Neural cell (in vitro differentiated cells): ENCODE measurements around the gene PTPRD. TPM values are rescaled to one million over a fixed set of nuclear protein-coding genes. Genes with fewer than 3 reads are reported as not detected.

Experiments
- H2AFZ ChIP-seq: fragments of 200-600, 300-800 bp; sonication (generic), shearing (Covaris generic); 2 replicates; pipeline ENCODE4 v1.6.0; 2014; ENCODE audit warnings: low read depth, mild to moderate bottlenecking, antibody characterized with exemption, low read length, moderate library complexity
- H3F3A ChIP-seq: fragments of 200-600 bp; shearing (Covaris generic); 2 replicates; pipeline ENCODE4 v1.6.1; 2016; ENCODE audit warnings: mild to moderate bottlenecking, moderate library complexity, mixed read lengths, antibody characterized with exemption, low read length; ENCODE audit not compliant: insufficient read depth, poor library complexity, severe bottlenecking
- H3K27ac ChIP-seq: fragments of 200-600, 300-800 bp; sonication (generic), shearing (Covaris generic); 2 replicates; pipeline ENCODE4 v1.5.1; 2014; ENCODE audit warnings: mild to moderate bottlenecking, low read length, moderate library complexity
- H3K27me3 ChIP-seq: fragments of 300-800, 200-600 bp; sonication (generic), shearing (Covaris generic); 2 replicates; pipeline ENCODE4 v1.6.0; 2014; ENCODE audit warnings: mild to moderate bottlenecking, low read depth, low read length, moderate library complexity; ENCODE audit not compliant: insufficient read depth
- H3K36me3 ChIP-seq: fragments of 300-800, 200-600 bp; sonication (generic), shearing (Covaris generic); 2 replicates; pipeline ENCODE4 v1.5.1; 2014; ENCODE audit warnings: mild to moderate bottlenecking, antibody characterized with exemption, low read length, moderate library complexity; ENCODE audit not compliant: insufficient read depth
- H3K4me2 ChIP-seq: fragments of 300-800, 200-600 bp; sonication (generic), shearing (Covaris generic); 2 replicates; pipeline ENCODE4 v1.6.0; 2014; ENCODE audit warnings: mild to moderate bottlenecking, low read length
- H3K4me3 ChIP-seq: fragments of 300-800, 200-600 bp; sonication (generic), shearing (Covaris generic); 2 replicates; pipeline ENCODE4 v1.5.1; 2014; ENCODE audit warnings: mild to moderate bottlenecking, low read length, moderate library complexity
- H3K79me2 ChIP-seq: fragments of 200-600 bp; shearing (Covaris generic); replicated peaks from 2 replicates; pipeline ENCODE4 v1.6.0; 2014; ENCODE audit warnings: mild to moderate bottlenecking, low read length, moderate library complexity; ENCODE audit not compliant: insufficient read depth
- H3K9ac ChIP-seq: fragments of 300-800, 200-600 bp; sonication (generic), shearing (Covaris generic); 2 replicates; pipeline ENCODE4 v1.6.1; 2016; ENCODE audit warnings: mild to moderate bottlenecking, low read length, mixed read lengths
- H3K9me2 ChIP-seq: fragments of 200-600 bp; shearing (Covaris generic); 2 replicates; pipeline ENCODE4 v1.6.1; 2016; ENCODE audit warnings: mild to moderate bottlenecking, low read length, mixed read lengths; ENCODE audit not compliant: insufficient read depth
- H3K9me3 ChIP-seq: fragments of 200-600, 300-800 bp; sonication (generic), shearing (Covaris generic); 2 replicates; pipeline ENCODE4 v1.6.1; 2016; ENCODE audit warnings: mild to moderate bottlenecking, mixed run types, low read length, moderate library complexity, mixed read lengths
- H4K20me1 ChIP-seq: fragments of 200-600 bp; shearing (Covaris generic); 2 replicates; pipeline ENCODE4 v1.6.1; 2016; ENCODE audit warnings: mild to moderate bottlenecking, mixed run types; ENCODE audit not compliant: insufficient read depth
- EP300 ChIP-seq: fragments of 450-650 bp; conservative IDR thresholded peaks from 2 replicates; pipeline ENCODE4 v1.6.1; 2014; ENCODE audit warnings: antibody characterized with exemption, mild to moderate bottlenecking, moderate library complexity; ENCODE audit not compliant: poor library complexity, severe bottlenecking
- EZH2 ChIP-seq: fragments of 200-600, 300-800 bp; shearing (Covaris generic), sonication (generic); IDR thresholded peaks from 2 replicates; pipeline ENCODE4 v1.6.1; 2014; ENCODE audit warnings: antibody characterized with exemption, low read length, borderline replicate concordance, mild to moderate bottlenecking; ENCODE audit not compliant: insufficient read depth, poor library complexity, severe bottlenecking
- MXI1 ChIP-seq: fragments of 450-650 bp; conservative IDR thresholded peaks from 2 replicates; pipeline ENCODE4 v1.6.1; 2014; ENCODE audit warnings: antibody characterized with exemption, mild to moderate bottlenecking; ENCODE audit not compliant: poor library complexity, severe bottlenecking
- POLR2AphosphoS5 ChIP-seq: IDR thresholded peaks from 2 replicates; pipeline ENCODE4 v1.6.1; 2012
- RAD21 ChIP-seq: fragments of 450-650 bp; conservative IDR thresholded peaks from 2 replicates; pipeline ENCODE4 v1.6.1; 2014; ENCODE audit warnings: antibody characterized with exemption, mild to moderate bottlenecking, moderate library complexity
- SMC3 ChIP-seq: fragments of 450-650 bp; conservative IDR thresholded peaks from 2 replicates; pipeline ENCODE4 v1.6.1; 2014; ENCODE audit warnings: antibody characterized with exemption, mild to moderate bottlenecking, moderate library complexity; ENCODE audit not compliant: poor library complexity
- TAF1 ChIP-seq: IDR thresholded peaks from 2 replicates; pipeline ENCODE4 v1.6.1; 2012; ENCODE audit warnings: low read depth
- polyA plus RNA-seq: library from polyadenylated mRNA; depleted of rRNA; stranded (reverse); fragments of >200 nt; gene quantifications from 2 replicates; pipeline ENCODE4 v1.2.3, GENCODE V29; 2014
- TF ChIP-seq, protein P1 (sequence below): IDR thresholded peaks from 2 replicates; pipeline ENCODE4 v1.6.1; 2012; ENCODE audit warnings: borderline replicate concordance
- TF ChIP-seq, protein P2 (sequence below): fragments of 450-650 bp; IDR thresholded peaks from 2 replicates; pipeline ENCODE4 v1.5.1; 2014; ENCODE audit warnings: antibody characterized with exemption, mild to moderate bottlenecking, moderate library complexity; ENCODE audit not compliant: poor library complexity, severe bottlenecking

Gene PTPRD
- polyA plus RNA-seq, 1 donor from 2014 or later = 143 TPM

DNA sequence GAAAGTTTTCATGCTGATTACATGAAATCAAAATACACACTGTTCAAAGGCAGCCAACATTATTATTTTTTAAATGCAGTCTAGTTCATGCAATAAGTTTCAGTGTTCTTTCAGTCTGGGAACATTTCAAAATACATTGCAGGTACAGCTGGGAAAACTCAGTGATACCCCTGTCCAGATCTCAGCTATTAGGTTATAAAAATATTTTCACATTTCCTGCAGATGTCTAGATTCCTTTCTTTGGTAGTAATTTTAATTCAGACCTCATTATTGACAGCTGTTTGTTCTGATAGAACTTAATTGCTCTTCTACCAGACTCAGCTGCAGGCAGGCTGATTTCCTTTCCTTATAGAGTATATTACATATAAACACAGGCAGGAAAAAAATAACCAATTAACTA is 2256.4 kb downstream of the PTPRD start:
- Histone ChIP-seq H3F3A (no peaks in the 10 kb centered on the region), H3K9me2 (no peaks in the 10 kb centered on the region), H2AFZ (no peak overlapping the region), H4K20me1 (no peaks in the 10 kb centered on the region), H3K9me3 (no peaks in the 10 kb centered on the region), H3K4me3 (no peak overlapping the region), H3K9ac (no peak overlapping the region), H3K36me3 (no peaks in the 10 kb centered on the region), H3K4me2 (no peak overlapping the region), H3K79me2 (no peaks in the 10 kb centered on the region), H3K27ac (no peak overlapping the region), H3K27me3 (no peaks in the 10 kb centered on the region)
- TF ChIP-seq, protein P1, sequence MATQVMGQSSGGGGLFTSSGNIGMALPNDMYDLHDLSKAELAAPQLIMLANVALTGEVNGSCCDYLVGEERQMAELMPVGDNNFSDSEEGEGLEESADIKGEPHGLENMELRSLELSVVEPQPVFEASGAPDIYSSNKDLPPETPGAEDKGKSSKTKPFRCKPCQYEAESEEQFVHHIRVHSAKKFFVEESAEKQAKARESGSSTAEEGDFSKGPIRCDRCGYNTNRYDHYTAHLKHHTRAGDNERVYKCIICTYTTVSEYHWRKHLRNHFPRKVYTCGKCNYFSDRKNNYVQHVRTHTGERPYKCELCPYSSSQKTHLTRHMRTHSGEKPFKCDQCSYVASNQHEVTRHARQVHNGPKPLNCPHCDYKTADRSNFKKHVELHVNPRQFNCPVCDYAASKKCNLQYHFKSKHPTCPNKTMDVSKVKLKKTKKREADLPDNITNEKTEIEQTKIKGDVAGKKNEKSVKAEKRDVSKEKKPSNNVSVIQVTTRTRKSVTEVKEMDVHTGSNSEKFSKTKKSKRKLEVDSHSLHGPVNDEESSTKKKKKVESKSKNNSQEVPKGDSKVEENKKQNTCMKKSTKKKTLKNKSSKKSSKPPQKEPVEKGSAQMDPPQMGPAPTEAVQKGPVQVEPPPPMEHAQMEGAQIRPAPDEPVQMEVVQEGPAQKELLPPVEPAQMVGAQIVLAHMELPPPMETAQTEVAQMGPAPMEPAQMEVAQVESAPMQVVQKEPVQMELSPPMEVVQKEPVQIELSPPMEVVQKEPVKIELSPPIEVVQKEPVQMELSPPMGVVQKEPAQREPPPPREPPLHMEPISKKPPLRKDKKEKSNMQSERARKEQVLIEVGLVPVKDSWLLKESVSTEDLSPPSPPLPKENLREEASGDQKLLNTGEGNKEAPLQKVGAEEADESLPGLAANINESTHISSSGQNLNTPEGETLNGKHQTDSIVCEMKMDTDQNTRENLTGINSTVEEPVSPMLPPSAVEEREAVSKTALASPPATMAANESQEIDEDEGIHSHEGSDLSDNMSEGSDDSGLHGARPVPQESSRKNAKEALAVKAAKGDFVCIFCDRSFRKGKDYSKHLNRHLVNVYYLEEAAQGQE = no peak
- TF ChIP-seq, protein P2, sequence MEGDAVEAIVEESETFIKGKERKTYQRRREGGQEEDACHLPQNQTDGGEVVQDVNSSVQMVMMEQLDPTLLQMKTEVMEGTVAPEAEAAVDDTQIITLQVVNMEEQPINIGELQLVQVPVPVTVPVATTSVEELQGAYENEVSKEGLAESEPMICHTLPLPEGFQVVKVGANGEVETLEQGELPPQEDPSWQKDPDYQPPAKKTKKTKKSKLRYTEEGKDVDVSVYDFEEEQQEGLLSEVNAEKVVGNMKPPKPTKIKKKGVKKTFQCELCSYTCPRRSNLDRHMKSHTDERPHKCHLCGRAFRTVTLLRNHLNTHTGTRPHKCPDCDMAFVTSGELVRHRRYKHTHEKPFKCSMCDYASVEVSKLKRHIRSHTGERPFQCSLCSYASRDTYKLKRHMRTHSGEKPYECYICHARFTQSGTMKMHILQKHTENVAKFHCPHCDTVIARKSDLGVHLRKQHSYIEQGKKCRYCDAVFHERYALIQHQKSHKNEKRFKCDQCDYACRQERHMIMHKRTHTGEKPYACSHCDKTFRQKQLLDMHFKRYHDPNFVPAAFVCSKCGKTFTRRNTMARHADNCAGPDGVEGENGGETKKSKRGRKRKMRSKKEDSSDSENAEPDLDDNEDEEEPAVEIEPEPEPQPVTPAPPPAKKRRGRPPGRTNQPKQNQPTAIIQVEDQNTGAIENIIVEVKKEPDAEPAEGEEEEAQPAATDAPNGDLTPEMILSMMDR = no peak
- TF ChIP-seq EP300 = no peak
- TF ChIP-seq MXI1 = no peak
- no peak for TF ChIP-seq TAF1

DNA sequence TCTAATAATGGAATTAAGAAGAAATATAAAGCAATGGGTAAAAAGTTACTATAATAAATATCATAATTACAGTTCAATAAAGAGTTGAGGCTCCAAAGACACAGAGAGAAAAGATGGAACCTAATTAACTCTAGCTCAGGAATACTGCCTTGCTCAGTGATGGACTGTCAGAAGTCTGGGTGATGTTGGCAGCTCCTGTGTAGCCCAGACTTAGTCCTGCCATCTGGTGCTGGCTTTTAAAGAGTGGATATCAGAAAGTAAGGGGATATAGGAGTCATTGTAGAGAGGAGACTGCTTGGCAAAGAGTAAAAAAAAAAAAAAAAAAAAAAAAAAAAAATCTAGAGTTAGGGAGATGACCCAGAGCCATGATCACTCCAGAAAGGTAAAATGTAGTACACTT is 2261.4 kb downstream of the PTPRD start:
- no peak overlapping the region for H3K27ac ChIP-seq

More for the DNA sequence above, 2261.4 kb downstream of the PTPRD start:
- no peaks in the 10 kb centered on the region for H3K9me3 ChIP-seq
- no peaks in the 10 kb centered on the region for H3K27me3 ChIP-seq
- no peak overlapping the region for H3K4me3 ChIP-seq
- no peaks in the 10 kb centered on the region for H3K79me2 ChIP-seq
- H3F3A ChIP-seq = no peaks in the 10 kb centered on the region
- H4K20me1 ChIP-seq = no peaks in the 10 kb centered on the region
- H3K9ac ChIP-seq = no peak overlapping the region
- no peak overlapping the region for H2AFZ ChIP-seq
- no peaks in the 10 kb centered on the region for H3K36me3 ChIP-seq
- H3K4me2 ChIP-seq = no peak overlapping the region
- no peaks in the 10 kb centered on the region for H3K9me2 ChIP-seq
- TF ChIP-seq POLR2AphosphoS5 = no peak
- TF ChIP-seq MXI1 = no peak
- TF ChIP-seq, protein P1 = no peak
- TF ChIP-seq, protein P2 = no peak
- no peak for TF ChIP-seq SMC3
- no peak for TF ChIP-seq RAD21
- no peak for TF ChIP-seq EZH2
- no peak for TF ChIP-seq TAF1
- TF ChIP-seq EP300 = no peak
